GM19043 (cell line): ENCODE results near the gene SGTB.
"Not testable (repeated sequence)": the region's sequence is repeated elsewhere in the genome, so short reads cannot be mapped to it uniquely, and the experiment has no call there.

Experiments used
- ATAC-seq: cut with Tn5 transposase; IDR thresholded peaks from one replicate; pipeline ENCODE4 v1.9.1; 2021; ENCODE audit warnings: low read depth; ENCODE audit not compliant: unreplicated experiment

SGTB gene

DNA sequence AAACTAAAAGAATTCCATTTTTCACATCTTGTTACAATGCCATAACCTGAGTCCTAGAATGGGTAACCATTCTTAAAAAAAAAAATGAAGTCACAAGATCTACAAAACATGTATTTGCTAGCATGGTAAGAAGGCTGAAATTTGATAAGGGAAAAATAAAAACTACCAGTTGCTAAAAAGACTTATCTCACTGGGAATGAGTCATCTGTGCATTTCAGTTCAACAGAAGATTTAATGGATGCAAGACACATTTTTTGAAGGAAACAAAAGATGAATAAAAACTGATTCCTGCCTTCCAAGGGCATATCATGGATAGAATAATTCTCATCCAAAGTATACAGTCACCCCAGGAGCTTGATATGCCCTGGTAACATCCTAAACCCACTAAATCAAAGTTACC is 47.2 kb downstream of the SGTB start:
- ATAC-seq: no peak

DNA sequence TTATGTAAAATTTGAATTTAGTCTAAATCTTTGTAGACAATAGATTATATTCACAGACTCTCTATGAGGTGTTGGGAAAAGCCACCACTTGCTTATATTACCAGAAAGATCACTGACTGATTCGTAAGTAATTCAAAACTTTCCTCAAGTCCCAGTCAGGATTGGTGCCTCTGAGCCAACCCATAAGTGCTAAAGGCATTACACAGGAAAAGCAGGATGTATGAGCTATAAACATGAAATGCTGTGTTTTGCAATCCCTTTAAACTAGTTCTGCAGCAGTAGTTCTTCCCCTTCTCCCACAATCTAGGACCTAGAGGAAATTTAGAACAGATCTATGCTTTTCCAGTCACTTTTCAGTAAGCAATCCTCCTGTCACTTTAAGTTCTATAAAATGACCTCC is 49.1 kb downstream of the SGTB start:
- no peak for ATAC-seq

DNA sequence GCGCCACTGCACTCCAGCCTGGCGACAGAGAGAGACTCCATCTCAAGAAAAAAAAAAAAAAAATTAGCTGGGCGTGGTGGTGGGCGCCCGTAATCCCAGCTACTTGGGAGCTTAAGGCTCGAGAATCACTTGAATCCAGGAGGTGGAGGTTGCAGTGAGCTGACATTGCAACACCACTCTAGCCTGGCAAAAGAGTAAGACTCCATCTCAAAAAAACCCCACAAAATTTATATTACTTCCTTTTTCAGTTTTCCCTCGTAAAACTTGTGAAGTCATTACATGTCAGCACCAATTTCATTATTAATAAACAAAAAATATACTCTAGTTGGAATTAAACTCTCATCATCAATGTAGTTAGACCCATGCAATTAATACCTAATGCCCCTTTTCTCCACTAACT is 53.2 kb downstream of the SGTB start:
- ATAC-seq: no peak

DNA sequence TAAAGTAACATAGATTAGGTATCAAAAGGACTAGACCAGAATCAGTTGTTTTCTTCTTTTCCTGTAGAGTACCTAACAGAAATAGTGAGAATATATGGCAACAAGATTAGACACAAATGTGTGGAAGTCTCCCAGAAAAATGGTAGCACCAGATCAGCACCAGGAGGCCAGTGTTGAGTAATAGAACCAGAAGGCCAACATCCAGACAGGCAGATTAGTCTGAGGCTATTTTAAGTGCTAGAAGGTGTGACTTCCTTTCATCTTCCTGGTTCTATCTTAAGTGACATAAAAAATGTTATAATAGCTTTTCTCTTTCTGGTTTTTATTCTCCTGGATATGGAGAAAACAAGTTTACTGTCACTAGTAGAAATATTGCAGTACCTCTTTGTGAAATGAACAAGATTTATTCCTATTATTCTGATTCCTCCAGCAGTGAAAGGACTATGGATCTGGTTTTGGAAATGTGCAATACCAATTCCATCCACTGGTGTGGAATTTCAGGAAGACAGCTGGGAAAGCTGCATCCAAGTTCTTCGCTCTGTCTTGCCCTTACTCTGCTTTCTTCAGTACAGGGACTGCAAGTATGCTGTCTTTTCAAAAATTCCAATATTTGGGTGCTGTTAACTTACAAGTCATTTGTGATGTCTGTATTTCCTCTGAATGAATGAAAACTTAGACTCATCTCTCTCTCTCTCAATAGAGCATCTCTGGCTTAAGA is 57.9 kb downstream of the SGTB start:
- no peak for ATAC-seq

DNA sequence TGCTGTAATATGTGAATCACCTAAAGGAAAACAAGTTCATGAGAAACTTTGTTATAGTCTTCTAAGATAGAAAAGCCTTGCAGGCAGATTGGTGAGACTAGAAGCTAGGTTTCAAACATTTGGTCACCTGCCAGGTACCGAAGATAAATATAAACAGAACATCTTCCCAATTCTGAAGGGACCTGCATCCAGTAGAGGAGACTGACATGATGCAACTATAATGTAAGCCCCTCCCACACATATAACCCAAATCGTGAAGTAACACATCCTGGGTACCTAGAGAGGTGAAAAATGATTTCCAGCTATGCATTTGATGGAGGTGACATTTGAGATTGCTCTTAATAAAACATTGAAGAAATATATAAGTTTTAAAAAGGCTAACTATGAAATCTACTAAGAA is 67.2 kb downstream of the SGTB start:
- ATAC-seq: no peak

DNA sequence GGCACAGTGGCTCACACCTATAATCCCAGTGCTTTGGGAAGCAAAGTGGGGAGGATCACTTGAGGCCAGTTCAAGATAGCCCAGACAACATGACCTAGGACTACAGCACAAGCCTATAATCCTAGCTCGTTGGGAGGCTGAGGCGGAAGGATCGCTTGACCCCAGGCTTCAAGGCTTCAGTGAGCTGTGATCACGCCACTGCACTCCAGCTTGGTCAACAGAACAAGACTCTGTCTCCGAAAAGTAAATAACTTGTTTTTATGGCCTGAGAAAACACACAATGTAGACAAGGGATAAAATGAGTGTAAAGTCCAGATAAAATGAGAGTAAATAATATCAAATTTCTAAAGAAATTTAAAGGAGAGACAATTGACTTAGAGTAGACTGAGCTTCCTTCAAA is 70.8 kb downstream of the SGTB start:
- ATAC-seq: no peak

DNA sequence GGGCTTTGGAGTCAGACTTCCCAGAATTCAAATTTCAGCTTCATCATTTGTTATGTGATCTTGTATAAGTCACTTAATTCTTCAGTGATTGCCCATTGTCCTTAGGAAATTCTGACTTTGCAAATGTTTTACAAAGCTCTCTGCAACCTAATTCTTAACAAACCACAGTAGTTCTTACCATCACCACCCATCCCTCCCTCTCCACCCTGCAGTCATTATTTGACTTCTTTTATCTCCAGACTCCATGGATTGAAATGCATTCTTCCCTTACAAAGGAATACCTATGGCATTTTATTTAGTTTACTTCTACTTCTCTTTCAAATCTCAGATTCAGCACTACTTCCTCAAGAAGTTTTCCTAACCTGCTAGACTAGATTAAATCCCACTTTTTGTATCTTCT is 74.0 kb downstream of the SGTB start:
- ATAC-seq: no peak

DNA sequence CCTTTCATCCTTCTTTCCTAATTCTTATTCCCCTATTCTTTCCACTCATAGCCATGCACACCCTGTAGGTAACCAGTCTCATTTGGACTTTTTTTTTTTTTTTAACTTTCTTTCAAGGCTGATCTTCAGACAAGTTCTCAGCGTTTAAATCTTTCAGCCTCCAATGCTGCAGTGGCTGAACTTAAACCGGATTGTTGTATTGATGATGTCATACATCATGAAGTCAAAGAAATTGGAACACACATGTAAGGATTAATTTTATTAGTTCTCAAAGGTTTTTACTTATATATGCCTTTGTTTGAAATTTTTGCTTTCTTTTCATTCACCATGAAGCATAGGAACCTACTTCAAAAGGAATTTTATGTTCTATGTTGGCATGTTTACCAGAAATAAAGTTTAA is 75.0 kb downstream of the SGTB start:
- no peak for ATAC-seq

DNA sequence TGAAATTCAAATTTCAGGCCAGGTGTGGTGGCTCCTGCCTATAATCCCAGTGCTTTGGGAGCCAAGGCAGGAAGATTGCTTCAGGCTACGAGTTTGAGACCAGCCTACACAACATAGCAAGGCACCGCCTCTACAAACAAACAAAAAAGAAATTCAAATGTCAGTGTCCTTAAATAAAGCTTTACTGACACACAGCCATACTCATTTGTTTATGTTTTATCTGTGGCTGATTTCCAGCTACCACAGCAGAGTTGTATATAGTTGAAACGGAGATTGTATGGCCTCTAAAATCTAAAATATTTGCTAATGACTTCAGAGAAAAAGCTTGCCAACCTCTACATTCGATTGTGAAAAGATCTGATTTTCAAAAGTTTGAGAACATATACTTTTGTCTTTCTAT is 81.7 kb downstream of the SGTB start:
- ATAC-seq: no peak

DNA sequence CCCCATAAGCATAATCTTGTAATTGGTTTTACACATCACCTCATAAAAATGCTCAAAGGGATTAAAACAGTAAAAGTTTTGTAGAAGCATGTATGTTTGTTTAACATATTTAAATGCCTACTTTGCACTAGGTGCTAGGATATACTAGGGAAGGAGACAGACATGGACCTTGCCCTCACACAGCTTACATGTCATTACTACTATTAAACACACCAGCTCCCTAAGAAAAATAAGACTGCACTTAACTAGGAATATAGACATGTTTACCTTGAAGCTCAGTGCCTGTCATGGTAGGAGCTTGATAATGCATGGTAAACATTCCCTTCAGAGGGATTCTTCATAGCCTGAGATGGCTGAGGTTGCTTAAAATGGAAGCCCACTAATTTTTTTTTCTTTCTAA is 90.9 kb downstream of the SGTB start:
- ATAC-seq: no peak

DNA sequence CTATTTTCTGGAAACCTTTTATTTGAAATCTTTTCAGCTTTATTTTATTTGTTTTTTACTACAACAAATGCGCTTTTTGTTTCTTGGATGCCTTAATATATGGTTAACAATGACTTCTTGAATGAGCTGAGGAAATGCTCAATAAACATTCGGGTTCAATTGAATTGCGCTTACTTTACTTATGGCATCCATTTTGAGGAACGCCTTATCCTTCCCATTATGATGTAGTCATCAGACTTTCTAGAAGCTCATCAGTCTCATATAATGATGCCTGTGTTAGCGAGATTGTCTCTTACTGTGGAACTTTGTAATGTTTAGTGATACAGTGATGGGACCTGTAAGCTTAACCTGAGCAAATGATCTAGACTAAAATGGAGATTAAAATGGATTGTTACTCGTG is 96.2 kb downstream of the SGTB start:
- no peak for ATAC-seq

DNA sequence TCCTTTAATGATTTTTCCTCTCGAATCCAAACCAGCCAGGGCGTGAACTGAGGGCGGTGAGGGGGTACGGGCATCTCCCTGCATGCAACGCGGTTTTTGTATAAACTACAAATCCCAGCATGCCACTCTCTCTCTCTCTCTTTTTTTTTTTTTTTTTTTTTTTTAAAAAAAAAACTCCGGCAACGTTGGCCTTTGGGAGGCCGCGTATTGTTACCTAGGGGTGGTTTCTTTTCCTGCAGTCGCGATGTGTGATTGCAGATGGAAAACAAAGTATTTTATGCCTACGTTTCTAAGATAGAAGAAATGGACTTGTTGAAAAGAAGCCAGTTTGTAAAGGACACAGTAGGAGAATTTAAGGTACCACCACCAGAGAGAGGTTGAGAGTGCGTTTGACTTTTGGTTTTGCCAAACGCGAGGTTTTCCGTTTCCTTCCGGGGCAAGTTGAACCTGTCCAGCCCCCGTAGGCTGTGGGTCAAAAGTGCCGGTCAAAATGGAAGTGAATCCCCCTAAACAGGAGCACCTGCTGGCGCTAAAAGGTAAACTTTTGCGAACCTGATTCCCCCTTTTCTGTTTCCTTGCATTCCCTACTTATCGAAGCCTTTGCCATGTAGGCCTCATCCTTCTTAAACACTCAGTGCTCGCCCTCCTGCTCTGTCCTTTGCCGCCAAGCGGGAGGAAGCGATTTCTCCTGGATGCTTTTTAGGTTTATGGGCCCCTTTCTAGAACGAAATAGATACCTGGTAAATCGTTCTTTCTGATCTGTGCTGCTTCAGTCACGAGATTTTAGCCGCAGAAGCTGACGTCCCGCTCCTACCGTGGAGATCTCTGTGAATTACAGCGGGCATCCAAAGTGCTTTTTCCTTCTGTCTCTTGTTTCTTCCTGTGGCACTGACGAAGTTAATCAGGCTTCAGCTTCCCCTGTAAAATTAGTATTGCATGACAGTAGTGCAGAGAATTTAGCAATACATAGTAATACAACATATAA is 97.0 kb downstream of the SGTB start, which contains the start of the genes SHLD3 and TRAPPC13:
Gene SHLD3 (plus strand): TSS at position 457 of the 985 bp plus-strand sequence. CDS start 4,561 bp downstream, outside the sequence.
Gene TRAPPC13 (plus strand): TSS at position 457 of the 985 bp plus-strand sequence. CDS start 34 bp downstream, at position 491.
- ATAC-seq: peak; percentile 66

DNA sequence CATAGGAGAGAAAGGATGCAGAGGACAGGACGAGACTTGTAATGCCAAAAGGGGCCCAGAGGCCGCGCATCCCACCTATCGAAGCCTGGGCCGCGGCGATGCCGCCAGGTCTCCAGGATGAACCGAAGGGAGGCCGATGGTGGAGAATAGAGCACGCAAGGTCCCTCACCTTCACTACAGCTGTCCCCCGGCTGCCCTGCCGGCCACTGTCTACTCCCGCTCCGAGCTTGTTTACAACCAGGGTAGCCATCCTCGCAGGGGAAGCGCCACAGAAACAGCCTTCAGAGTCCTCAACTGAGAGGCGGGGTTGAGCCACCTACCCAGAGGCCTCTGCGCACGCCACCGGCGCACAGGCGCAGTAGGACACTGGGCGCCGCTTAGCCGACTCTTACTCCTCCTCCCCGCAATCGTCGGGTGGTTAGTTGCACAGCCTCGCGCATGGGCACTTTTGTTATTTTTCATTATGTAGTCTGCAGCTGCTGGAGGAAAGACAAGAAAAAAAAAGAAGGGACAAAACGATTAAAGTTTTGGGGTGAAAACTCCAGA is 97.8 kb downstream of the SGTB start, which contains the start of gene TRIM23:
Gene TRIM23 (minus strand): TSS at position 309 of the 546 bp plus-strand sequence. CDS start 59 bp downstream, at position 250.
- ATAC-seq: peak; percentile 94

DNA sequence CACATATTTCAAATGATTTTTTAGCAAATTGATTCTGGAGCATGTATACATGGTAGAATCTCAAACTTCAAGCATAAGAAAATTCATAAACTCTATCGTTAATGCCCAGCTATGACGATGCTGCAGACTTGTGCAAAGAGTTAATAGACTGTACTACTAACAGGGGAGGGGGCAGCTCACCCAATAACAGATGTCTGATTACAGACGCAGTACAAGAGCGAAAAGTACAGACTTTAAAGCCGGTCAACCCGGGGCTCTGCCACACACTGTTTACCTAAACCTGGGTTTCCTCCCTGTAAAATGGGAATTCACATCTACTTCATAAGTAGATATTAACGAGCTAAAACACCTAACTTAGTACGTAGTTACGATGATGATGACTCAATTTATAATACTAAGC is 98.4 kb downstream of the SGTB start:
- no peak for ATAC-seq

DNA sequence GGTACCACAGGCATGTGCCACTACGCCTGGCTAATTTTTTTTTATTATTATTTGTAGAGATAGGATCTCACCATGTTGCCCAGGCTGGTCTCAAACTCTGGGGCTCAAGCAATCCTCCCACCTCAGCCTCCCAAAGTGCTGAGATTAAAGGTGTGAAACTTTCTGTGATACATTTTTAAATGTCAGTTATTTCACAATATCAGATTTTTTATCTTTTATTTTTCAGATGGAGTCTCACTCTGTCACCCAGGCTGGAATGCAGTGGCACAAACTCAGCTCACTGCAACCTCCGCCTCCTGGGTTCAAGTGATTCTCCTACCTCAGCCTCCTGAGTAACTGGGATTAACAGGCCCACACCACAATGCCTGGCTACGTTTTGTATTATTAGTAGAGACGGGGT is 99.9 kb downstream of the SGTB start:
- ATAC-seq: not testable (repeated sequence)

DNA sequence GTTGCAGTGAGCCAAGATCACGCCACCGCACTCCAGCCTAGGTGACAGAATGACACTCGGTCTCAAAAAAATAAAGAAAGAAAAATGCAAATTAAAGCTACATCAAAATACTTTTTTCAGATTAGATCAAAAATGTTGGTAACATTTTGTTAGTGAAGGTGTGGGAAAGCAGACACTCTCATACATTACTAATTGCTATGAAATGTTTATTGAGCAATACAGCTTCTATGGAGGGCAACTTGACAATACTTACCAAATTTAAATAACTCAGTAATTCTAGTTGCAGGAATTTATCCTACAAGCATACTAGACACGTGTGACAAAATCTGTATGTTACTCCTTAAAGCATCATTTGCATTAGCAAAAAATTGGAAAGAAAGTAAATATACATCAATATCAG is 101.9 kb downstream of the SGTB start:
- no peak for ATAC-seq
